Smooth muscle cell of the brain vasculature (primary cell): Measurements from ENCODE around the gene DNAJB13.
A peak's percentile ranks its signal among the peaks of the same experiment; 100 is the strongest.

Experiments used
- DNase-seq: peaks from one replicate; pipeline ENCODE4 v3.0.0-alpha.2; 2012; ENCODE audit warnings: low read depth, low spot score

The DNAJB13 gene

GRCh38 chr11:74015919-74016684 is 65.3 kb downstream of the DNAJB13 start:
- DNase-seq: no peak

- no peak for DNase-seq
Measured at GRCh38 chr11:74017631-74018030, 66.8 kb downstream of the DNAJB13 start.

GRCh38 chr11:74018331-74019005 is 67.6 kb downstream of the DNAJB13 start:
- DNase-seq: peak; percentile 65

GRCh38 chr11:74019104-74019738 is 68.4 kb downstream of the DNAJB13 start:
- DNase-seq: no peak

- DNase-seq: no peak
Measured at GRCh38 chr11:74019860-74020259, 69.0 kb downstream of the DNAJB13 start.
